Endothelial cell of umbilical vein (primary cell): ENCODE results near the gene IL20. TPM values are rescaled to one million over a fixed set of nuclear protein-coding genes. Genes with fewer than 3 reads are reported as not detected.

ENCODE experiments used
- BruUV-seq: library from RNA; stranded (reverse); fragments of 400-500 nt; replicated peaks from 2 replicates; lab custom pipeline; 2021; lab: Mats Ljungman, UMichigan
- CTCF ChIA-PET: fragments of 300-600, 350-600 bp; sonication (Branson Sonifier 250); formaldehyde crosslinking; loops from one replicate; lab custom pipeline; 2021; ENCODE audit warnings: antibody characterized with exemption, inconsistent platforms; lab: Charles Lee
- POLR2A ChIA-PET: fragments of 300-600, 350-600 bp; sonication (Branson Sonifier 250); formaldehyde crosslinking; loops from one replicate; lab custom pipeline; 2021; ENCODE audit warnings: antibody characterized with exemption, inconsistent platforms; lab: Charles Lee
- DNase-seq: peaks from one replicate; pipeline ENCODE4 v3.0.0-alpha.2; 2011; ENCODE audit warnings: low read depth, low spot score
- FAIRE-seq: peaks from 2 replicates; lab custom pipeline; 2011; peaks lifted over from hg19 to GRCh38; lab: Jason Lieb, UNC
- H2AFZ ChIP-seq: 2 replicates; pipeline ENCODE4 v1.6.0; 2012; ENCODE audit warnings: low read depth, low read length, control low read depth, inconsistent platforms
- H3K27ac ChIP-seq: 2 replicates; pipeline ENCODE4 v1.5.1; 2011; ENCODE audit warnings: low read depth, mild to moderate bottlenecking, control low read depth, low read length, moderate library complexity; ENCODE audit not compliant: insufficient read depth
- H3K27me3 ChIP-seq, 2 experiments: 2 replicates each; pipeline versions ENCODE4 v1.6.0 to v1.6.1; 2011; ENCODE audit warnings: low read length in 2 of 2, mixed read lengths in 1 of 2; ENCODE audit not compliant: control insufficient read depth in 2 of 2, insufficient read depth in 2 of 2
- H3K36me3 ChIP-seq, 2 experiments: 2 replicates in 1 of 2; 3 replicates in 1 of 2; pipeline ENCODE4 v1.5.1; 2011; ENCODE audit warnings: low read length in 2 of 2, mild to moderate bottlenecking in 1 of 2, moderate library complexity in 1 of 2; ENCODE audit not compliant: control insufficient read depth in 2 of 2, insufficient read depth in 2 of 2; ENCODE audit errors: extremely low read depth in 1 of 2
- H3K4me1 ChIP-seq: 3 replicates; pipeline ENCODE4 v1.5.1; 2011; ENCODE audit warnings: mild to moderate bottlenecking, low read length; ENCODE audit not compliant: control insufficient read depth, insufficient read depth; ENCODE audit errors: extremely low read depth
- H3K4me2 ChIP-seq: 2 replicates; pipeline ENCODE4 v1.6.1; 2011; ENCODE audit warnings: low read length, control low read depth, mixed read lengths; ENCODE audit not compliant: insufficient read depth
- H3K4me3 ChIP-seq, 3 experiments: fragments of 200-600 bp in 1 of 3; sonication (generic), shearing (Covaris generic) in 1 of 3; replicated peaks in 1 of 3; 2 replicates each; pipeline ENCODE4 v1.5.1; 2011 to 2016; ENCODE audit warnings: control low read depth in 3 of 3, low read length in 3 of 3, mild to moderate bottlenecking in 2 of 3, inconsistent platforms in 1 of 3, low read depth in 1 of 3, moderate library complexity in 1 of 3; ENCODE audit not compliant: insufficient read depth in 1 of 3
- H3K79me2 ChIP-seq: 2 replicates; pipeline ENCODE4 v1.6.0; 2012; ENCODE audit warnings: low read length, inconsistent platforms; ENCODE audit not compliant: control insufficient read depth, insufficient read depth
- H3K9ac ChIP-seq: replicated peaks from 2 replicates; pipeline ENCODE3; 2011; ENCODE audit warnings: low read length, control low read depth; ENCODE audit not compliant: insufficient read depth; ENCODE audit errors: extremely low read depth
- H3K9me1 ChIP-seq: replicated peaks from 3 replicates; pipeline ENCODE4 v1.6.0; 2011; ENCODE audit warnings: mild to moderate bottlenecking, low read length; ENCODE audit not compliant: control insufficient read depth, insufficient read depth; ENCODE audit errors: extremely low read depth
- H3K9me3 ChIP-seq: replicated peaks from 2 replicates; pipeline ENCODE4 v1.5.1; 2012; ENCODE audit warnings: low read length, inconsistent platforms; ENCODE audit not compliant: control insufficient read depth, insufficient read depth
- H4K20me1 ChIP-seq: replicated peaks from 2 replicates; pipeline ENCODE3; 2011; ENCODE audit warnings: mild to moderate bottlenecking, low read length; ENCODE audit not compliant: control insufficient read depth, insufficient read depth; ENCODE audit errors: extremely low read depth
- CTCF ChIP-seq, 2 donors: IDR thresholded peaks; 1 replicate in 1 of 2; 2 replicates in 1 of 2; pipeline ENCODE4 v1.5.1; 2011; ENCODE audit warnings: low read length in 2 of 2, mild to moderate bottlenecking in 2 of 2, moderate library complexity in 2 of 2, control low read depth in 1 of 2, inconsistent platforms in 1 of 2, low read depth in 1 of 2; ENCODE audit not compliant: insufficient read depth in 1 of 2; ENCODE audit errors: extremely low read depth in 1 of 2
- EZH2 ChIP-seq: IDR thresholded peaks from 2 replicates; pipeline ENCODE4 v1.6.1; 2012; ENCODE audit warnings: borderline replicate concordance, low read depth, mild to moderate bottlenecking, moderate library complexity, low read length, inconsistent platforms; ENCODE audit not compliant: severe bottlenecking
- FOS ChIP-seq: IDR thresholded peaks from 2 replicates; pipeline ENCODE4 v1.6.1; 2011; ENCODE audit warnings: mild to moderate bottlenecking, low read length, moderate library complexity, borderline replicate concordance; ENCODE audit not compliant: insufficient read depth
- GATA2 ChIP-seq: IDR thresholded peaks from 2 replicates; pipeline ENCODE4 v1.7.0; 2011; ENCODE audit warnings: low read depth, mild to moderate bottlenecking, moderate library complexity, mixed read lengths, low read length; ENCODE audit not compliant: insufficient read length, insufficient read depth
- JUN ChIP-seq: IDR thresholded peaks from 2 replicates; pipeline ENCODE4 v1.6.1; 2011; ENCODE audit warnings: borderline replicate concordance, low read depth; ENCODE audit not compliant: insufficient read length, insufficient read depth
- MAX ChIP-seq: IDR thresholded peaks from 2 replicates; pipeline ENCODE4 v1.6.1; 2011; ENCODE audit not compliant: insufficient read depth, insufficient read length
- MYC ChIP-seq: IDR thresholded peaks from one replicate; pipeline ENCODE4 v1.6.1; 2011; ENCODE audit warnings: mild to moderate bottlenecking, low read depth, low read length
- POLR2A ChIP-seq: IDR thresholded peaks from 2 replicates; pipeline ENCODE4 v1.6.1; 2012; ENCODE audit warnings: low read depth, mild to moderate bottlenecking, control low read depth, low read length
- POLR2AphosphoS5 ChIP-seq: IDR thresholded peaks from 2 replicates; pipeline ENCODE4 v1.6.1; 2012; ENCODE audit warnings: low read depth, mild to moderate bottlenecking, control low read depth, low read length, moderate library complexity; ENCODE audit not compliant: insufficient read depth
- dilution Hi-C: fragments of 300-500 bp; cut with MboI; formaldehyde crosslinking; loops from one replicate; pipeline ENCODE4 v1.15.0; 2019; ENCODE audit warnings: low sequenced_read_pairs; ENCODE audit not compliant: extremely low pct_ligation_motif_present
- intact Hi-C: fragments of 100-400 bp; cut with micrococcal nuclease; formaldehyde crosslinking; loops from one replicate; pipeline ENCODE4 v1.10.0; 2022
- polyA plus RNA-seq, 4 experiments: library from polyadenylated mRNA; depleted of rRNA in 3 of 4; stranded (reverse) in 3 of 4; unstranded in 1 of 4; fragments of >200 nt; gene quantifications; 2 replicates each; pipeline versions ENCODE4 v1.2.1 to v1.2.3, GENCODE V29; 2011 to 2012; ENCODE audit warnings: missing spikeins in 1 of 4
- total RNA-seq: library from RNA; stranded (reverse); gene quantifications from 2 replicates; pipeline ENCODE4 v1.2.3, GENCODE V29; 2021

Gene IL20
- total and polyA plus RNA-seq, 2 donors (not counting 3 experiments of a cell fraction or from before 2014, with no cell fraction given), result not detected

- H3K4me2 ChIP-seq, result no peak overlapping the region
- H3K4me3 ChIP-seq, result no peak overlapping the region
- FAIRE-seq (no peak), DNase-seq (no peak)
- no TSS peak for BruUV-seq
- POLR2A ChIA-PET, result no interaction called here
- H3K4me1 ChIP-seq, result no peaks in the 10 kb centered on the region
- intact Hi-C loops, result no loop called here
- CTCF ChIA-PET, result interaction anchor here (0.9 to 1.7 kb wide), 3 partner anchors 22 to 33 kb away, joined by 3 to 4 read pairs (median 3); partner anchors contain the start of gene IL20
- dilution Hi-C loops, result no loop called here
- H3K27ac ChIP-seq, result no peak overlapping the region
- no peak for TF ChIP-seq POLR2A
- H3K9me1 ChIP-seq, result no peaks in the 10 kb centered on the region
- H3K27me3 ChIP-seq, result peaks cover 8% of the 10 kb centered on the region in 2 experiments
- no peaks in the 10 kb centered on the region for H3K79me2 ChIP-seq
- H3K9ac ChIP-seq, result no peak overlapping the region
- no peaks in the 10 kb centered on the region for H3K36me3 ChIP-seq
- no peak overlapping the region for H2AFZ ChIP-seq
- no peaks in the 10 kb centered on the region for H4K20me1 ChIP-seq
- no peaks in the 10 kb centered on the region for H3K9me3 ChIP-seq
Measured at GRCh38 chr1:206886831-206887230, 21.4 kb downstream of the IL20 start.

GRCh38 chr1:206887701-206888100 lies 22.3 kb downstream of the IL20 start:
- Histone ChIP-seq H3K9me3 (no peaks in the 10 kb centered on the region), H3K4me2 (no peak overlapping the region), H3K79me2 (no peaks in the 10 kb centered on the region), H4K20me1 (no peaks in the 10 kb centered on the region), H3K36me3 (no peaks in the 10 kb centered on the region), H3K27me3 (peaks cover 6 to 8% of the 10 kb centered on the region in 2 experiments), H2AFZ (no peak overlapping the region), H3K9me1 (no peaks in the 10 kb centered on the region), H3K4me1 (no peaks in the 10 kb centered on the region), H3K4me3 (no peak overlapping the region), H3K9ac (no peak overlapping the region), H3K27ac (no peak overlapping the region)
- dilution Hi-C loops (no loop called here), intact Hi-C loops (no loop called here)
- TF ChIP-seq GATA2, result no peak
- TF ChIP-seq POLR2A, result no peak
- TF ChIP-seq FOS, result no peak
- no peak for TF ChIP-seq MAX
- TF ChIP-seq CTCF (IDR thresholded peaks at IDR 0.05; ENCODE audit: extremely low read depth in 1 of 2, insufficient read depth in 1 of 2, low read depth in 1 of 2, low read length in 2 of 2), result no peak
- no peak for TF ChIP-seq POLR2AphosphoS5
- TF ChIP-seq MYC, result no peak
- TF ChIP-seq JUN, result no peak
- TF ChIP-seq EZH2, result no peak
- FAIRE-seq, result no peak
- CTCF ChIA-PET, result interaction anchor here (1.7 kb wide), 1 partner anchor 22 kb away, joined by 3 read pairs; the partner anchor contains the start of gene IL20
- POLR2A ChIA-PET, result no interaction called here
- no TSS peak for BruUV-seq
- no peak for DNase-seq
